GM12872 (cell line): Measurements from ENCODE around the gene GP2.
A peak's percentile ranks its signal among the peaks of the same experiment; 100 is the strongest.

Experiments used
- TF ChIP-seq, protein P1 (sequence below): IDR thresholded peaks from 3 replicates; pipeline ENCODE4 v1.5.1; 2011; ENCODE audit warnings: low read depth, mild to moderate bottlenecking, low read length, moderate library complexity; ENCODE audit not compliant: insufficient read depth

The GP2 gene

GRCh38 chr16:20303012-20303411, 24.3 kb downstream of the GP2 start:
- TF ChIP-seq, protein P1, sequence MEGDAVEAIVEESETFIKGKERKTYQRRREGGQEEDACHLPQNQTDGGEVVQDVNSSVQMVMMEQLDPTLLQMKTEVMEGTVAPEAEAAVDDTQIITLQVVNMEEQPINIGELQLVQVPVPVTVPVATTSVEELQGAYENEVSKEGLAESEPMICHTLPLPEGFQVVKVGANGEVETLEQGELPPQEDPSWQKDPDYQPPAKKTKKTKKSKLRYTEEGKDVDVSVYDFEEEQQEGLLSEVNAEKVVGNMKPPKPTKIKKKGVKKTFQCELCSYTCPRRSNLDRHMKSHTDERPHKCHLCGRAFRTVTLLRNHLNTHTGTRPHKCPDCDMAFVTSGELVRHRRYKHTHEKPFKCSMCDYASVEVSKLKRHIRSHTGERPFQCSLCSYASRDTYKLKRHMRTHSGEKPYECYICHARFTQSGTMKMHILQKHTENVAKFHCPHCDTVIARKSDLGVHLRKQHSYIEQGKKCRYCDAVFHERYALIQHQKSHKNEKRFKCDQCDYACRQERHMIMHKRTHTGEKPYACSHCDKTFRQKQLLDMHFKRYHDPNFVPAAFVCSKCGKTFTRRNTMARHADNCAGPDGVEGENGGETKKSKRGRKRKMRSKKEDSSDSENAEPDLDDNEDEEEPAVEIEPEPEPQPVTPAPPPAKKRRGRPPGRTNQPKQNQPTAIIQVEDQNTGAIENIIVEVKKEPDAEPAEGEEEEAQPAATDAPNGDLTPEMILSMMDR = no peak

GRCh38 chr16:20302389-20302788, 24.9 kb downstream of the GP2 start:
- TF ChIP-seq, protein P1 = no peak

GRCh38 chr16:20301840-20302239, 25.5 kb downstream of the GP2 start:
- TF ChIP-seq, protein P1 = no peak

DNA sequence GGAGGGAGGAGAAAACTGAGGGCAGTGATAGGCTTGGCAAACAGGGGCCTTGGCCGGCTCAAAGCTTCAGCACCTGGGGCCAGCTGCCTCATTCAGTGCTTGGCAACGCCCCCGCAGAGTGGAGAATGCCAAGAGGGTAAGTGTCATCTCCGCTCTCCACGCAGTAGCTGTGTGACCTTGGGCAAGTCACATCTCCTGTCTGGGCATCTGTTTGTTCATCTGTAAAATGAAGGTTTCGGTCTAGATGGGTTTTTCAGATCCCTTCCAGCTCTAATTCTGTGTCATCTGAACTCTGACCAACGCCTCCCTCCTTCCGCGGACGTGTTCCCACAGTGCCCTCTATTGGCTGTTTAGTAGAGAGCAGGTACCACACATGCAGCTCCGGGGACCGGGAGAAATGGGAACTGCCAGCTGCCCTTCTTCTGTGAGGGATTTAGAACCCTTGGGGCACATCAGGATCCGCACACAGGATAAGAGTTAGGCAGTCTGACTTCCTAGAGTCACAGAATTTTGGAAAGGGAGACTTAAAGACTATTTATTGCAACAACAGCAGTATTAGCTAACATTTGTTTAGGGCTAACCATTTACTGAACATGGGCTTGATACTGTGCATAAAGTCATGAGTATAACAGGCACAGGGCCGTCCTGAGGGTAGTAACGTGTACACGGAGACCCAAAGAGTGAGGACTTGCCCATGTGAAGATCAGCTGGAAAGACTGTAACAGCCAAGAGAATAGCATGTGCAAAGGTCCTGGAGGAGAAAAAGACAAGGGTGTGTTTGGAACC, 26.8 kb downstream of the GP2 start:
- TF ChIP-seq, protein P1 = peak; percentile 85

- TF ChIP-seq, protein P1 = no peak
Measured at GRCh38 chr16:20298452-20298851, 28.9 kb downstream of the GP2 start.

DNA sequence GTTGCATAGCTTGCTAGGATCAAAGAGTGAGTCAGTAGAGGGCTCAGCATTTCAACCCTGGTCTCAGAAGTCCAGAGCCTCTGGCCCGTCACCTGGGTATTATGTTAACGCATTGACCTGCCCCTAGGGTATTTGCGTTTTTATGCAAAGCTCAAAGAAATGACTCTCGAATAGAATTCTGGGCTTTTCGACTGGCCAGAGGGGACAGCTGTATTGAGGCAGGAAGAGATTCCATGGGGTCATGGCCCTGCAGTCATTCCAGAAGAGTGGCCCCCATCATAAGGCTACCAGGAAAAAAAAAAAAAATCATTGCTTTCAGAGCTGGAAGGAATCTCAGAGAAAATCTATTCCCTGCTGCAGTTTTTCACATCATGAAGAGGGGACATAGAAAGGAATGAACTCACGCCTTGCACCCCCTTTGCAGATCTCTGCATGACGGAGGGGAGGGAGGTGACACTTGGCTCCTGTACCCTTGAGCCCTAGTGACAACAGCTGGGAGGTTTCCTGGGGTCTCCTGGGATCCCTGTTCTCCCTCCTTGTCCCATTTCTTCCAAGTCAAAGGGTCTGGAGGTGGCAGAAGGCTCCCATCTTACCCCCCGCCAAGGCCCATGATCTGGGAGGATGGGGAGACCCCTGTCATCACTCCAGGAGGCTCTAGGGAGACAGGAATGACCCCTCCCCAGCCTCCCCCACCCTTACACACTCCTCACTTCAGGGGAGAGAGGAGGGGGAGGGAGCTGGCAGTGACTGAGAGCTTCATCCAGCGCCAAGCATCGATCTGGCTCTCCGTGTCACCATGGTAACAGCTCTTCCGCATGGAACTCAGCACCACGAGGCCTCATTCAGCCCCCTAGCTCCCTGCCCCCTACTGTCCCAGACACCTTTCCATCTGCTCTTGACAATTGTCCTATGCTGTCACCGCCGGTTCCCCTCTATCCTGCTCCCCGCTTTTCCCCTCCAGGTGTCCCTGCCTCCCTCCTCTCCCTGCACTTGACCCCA, 35.8 kb downstream of the GP2 start:
- TF ChIP-seq, protein P1 = no peak

DNA sequence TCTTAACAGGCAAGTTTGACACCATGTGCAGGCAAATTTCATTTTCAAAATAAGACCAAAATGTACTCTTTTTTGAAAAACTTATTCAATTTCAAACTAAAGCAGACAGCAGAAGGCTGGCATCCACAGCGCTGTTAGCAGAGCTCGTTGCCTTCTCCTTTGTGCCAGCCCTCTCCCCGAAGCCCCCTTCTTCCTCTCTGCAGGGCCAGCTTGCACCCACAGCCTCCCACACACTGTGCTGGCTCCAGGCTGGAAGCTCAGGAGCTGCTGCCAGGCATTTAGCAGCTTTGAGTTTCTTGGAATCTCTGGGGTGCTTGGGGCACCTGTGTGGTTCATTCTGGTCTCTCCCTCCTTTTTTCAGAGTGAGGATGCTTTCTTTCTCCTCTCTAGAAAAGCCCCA, 37.7 kb downstream of the GP2 start:
- TF ChIP-seq, protein P1 = no peak
